GM11168 (cell line): ENCODE results near the gene SH3BP5.

Experiments used
- in situ Hi-C: fragments of 300-500 bp; cut with MboI; formaldehyde crosslinking; loops from one replicate; pipeline ENCODE4 v1.12.0; 2022; ENCODE audit warnings: low sequenced_read_pairs; ENCODE audit not compliant: unreplicated experiment

SH3BP5 gene

GRCh38 chr3:15347737-15348110 lies 15.3 kb upstream of the SH3BP5 start:
- in situ Hi-C loops = no loop called here

- in situ Hi-C loops = no loop called here
Measured at GRCh38 chr3:15347063-15347736, 14.8 kb upstream of the SH3BP5 start.

GRCh38 chr3:15346516-15346915 lies 14.1 kb upstream of the SH3BP5 start:
- in situ Hi-C loops = no loop called here

- in situ Hi-C loops = no loop called here
Measured at GRCh38 chr3:15345608-15346137, 13.3 kb upstream of the SH3BP5 start.

GRCh38 chr3:15345066-15345607 lies 12.8 kb upstream of the SH3BP5 start:
- in situ Hi-C loops = no loop called here

GRCh38 chr3:15342945-15343344 lies 10.6 kb upstream of the SH3BP5 start:
- in situ Hi-C loops = no loop called here

GRCh38 chr3:15342246-15342645 lies 9.9 kb upstream of the SH3BP5 start:
- in situ Hi-C loops = no loop called here

GRCh38 chr3:15341030-15341726 lies 8.8 kb upstream of the SH3BP5 start:
- in situ Hi-C loops = no loop called here

- in situ Hi-C loops = no loop called here
Measured at GRCh38 chr3:15339786-15340215, 7.4 kb upstream of the SH3BP5 start.

- in situ Hi-C loops = no loop called here
Measured at GRCh38 chr3:15339001-15339400, 6.6 kb upstream of the SH3BP5 start.

- in situ Hi-C loops = no loop called here
Measured at GRCh38 chr3:15337963-15338362, 5.6 kb upstream of the SH3BP5 start.

GRCh38 chr3:15336057-15336456 lies 3.7 kb upstream of the SH3BP5 start:
- in situ Hi-C loops = no loop called here

GRCh38 chr3:15333956-15334263 lies 1.5 kb upstream of the SH3BP5 start:
- in situ Hi-C loops = no loop called here

GRCh38 chr3:15333099-15333955 lies 941 bp upstream of the SH3BP5 start:
- in situ Hi-C loops = no loop called here

GRCh38 chr3:15331606-15332404 lies 581 bp downstream of the SH3BP5 start:
- in situ Hi-C loops = no loop called here

- in situ Hi-C loops = no loop called here
Measured at GRCh38 chr3:15331072-15331605, 1.2 kb downstream of the SH3BP5 start.

GRCh38 chr3:15330031-15330596 lies 2.3 kb downstream of the SH3BP5 start:
- in situ Hi-C loops = no loop called here

GRCh38 chr3:15329046-15330005 lies 3.1 kb downstream of the SH3BP5 start:
- in situ Hi-C loops = no loop called here
